Endothelial cell of umbilical vein (primary cell): ENCODE results near the gene PCDHB9. TPM values are rescaled to one million over a fixed set of nuclear protein-coding genes. Genes with fewer than 3 reads are reported as not detected.
"Not testable (repeated sequence)": the region's sequence is repeated elsewhere in the genome, so short reads cannot be mapped to it uniquely, and the experiment has no call there.

Source experiments
- BruUV-seq: library from RNA; stranded (reverse); fragments of 400-500 nt; replicated peaks from 2 replicates; lab custom pipeline; 2021; lab: Mats Ljungman, UMichigan
- CTCF ChIA-PET: fragments of 300-600, 350-600 bp; sonication (Branson Sonifier 250); formaldehyde crosslinking; loops from one replicate; lab custom pipeline; 2021; ENCODE audit warnings: antibody characterized with exemption, inconsistent platforms; lab: Charles Lee
- POLR2A ChIA-PET: fragments of 300-600, 350-600 bp; sonication (Branson Sonifier 250); formaldehyde crosslinking; loops from one replicate; lab custom pipeline; 2021; ENCODE audit warnings: antibody characterized with exemption, inconsistent platforms; lab: Charles Lee
- DNase-seq: peaks from one replicate; pipeline ENCODE4 v3.0.0-alpha.2; 2011; ENCODE audit warnings: low read depth, low spot score
- FAIRE-seq: peaks from 2 replicates; lab custom pipeline; 2011; peaks lifted over from hg19 to GRCh38; lab: Jason Lieb, UNC
- H2AFZ ChIP-seq: 2 replicates; pipeline ENCODE4 v1.6.0; 2012; ENCODE audit warnings: low read depth, low read length, control low read depth, inconsistent platforms
- H3K27ac ChIP-seq: 2 replicates; pipeline ENCODE4 v1.5.1; 2011; ENCODE audit warnings: low read depth, mild to moderate bottlenecking, control low read depth, low read length, moderate library complexity; ENCODE audit not compliant: insufficient read depth
- H3K27me3 ChIP-seq, 2 experiments: 2 replicates each; pipeline versions ENCODE4 v1.6.0 to v1.6.1; 2011; ENCODE audit warnings: low read length in 2 of 2, mixed read lengths in 1 of 2; ENCODE audit not compliant: control insufficient read depth in 2 of 2, insufficient read depth in 2 of 2
- H3K36me3 ChIP-seq, 2 experiments: 2 replicates in 1 of 2; 3 replicates in 1 of 2; pipeline ENCODE4 v1.5.1; 2011; ENCODE audit warnings: low read length in 2 of 2, mild to moderate bottlenecking in 1 of 2, moderate library complexity in 1 of 2; ENCODE audit not compliant: control insufficient read depth in 2 of 2, insufficient read depth in 2 of 2; ENCODE audit errors: extremely low read depth in 1 of 2
- H3K4me1 ChIP-seq: 3 replicates; pipeline ENCODE4 v1.5.1; 2011; ENCODE audit warnings: mild to moderate bottlenecking, low read length; ENCODE audit not compliant: control insufficient read depth, insufficient read depth; ENCODE audit errors: extremely low read depth
- H3K4me2 ChIP-seq: 2 replicates; pipeline ENCODE4 v1.6.1; 2011; ENCODE audit warnings: low read length, control low read depth, mixed read lengths; ENCODE audit not compliant: insufficient read depth
- H3K4me3 ChIP-seq, 3 experiments: fragments of 200-600 bp in 1 of 3; sonication (generic), shearing (Covaris generic) in 1 of 3; replicated peaks in 1 of 3; 2 replicates each; pipeline ENCODE4 v1.5.1; 2011 to 2016; ENCODE audit warnings: control low read depth in 3 of 3, low read length in 3 of 3, mild to moderate bottlenecking in 2 of 3, inconsistent platforms in 1 of 3, low read depth in 1 of 3, moderate library complexity in 1 of 3; ENCODE audit not compliant: insufficient read depth in 1 of 3
- H3K79me2 ChIP-seq: 2 replicates; pipeline ENCODE4 v1.6.0; 2012; ENCODE audit warnings: low read length, inconsistent platforms; ENCODE audit not compliant: control insufficient read depth, insufficient read depth
- H3K9ac ChIP-seq: replicated peaks from 2 replicates; pipeline ENCODE3; 2011; ENCODE audit warnings: low read length, control low read depth; ENCODE audit not compliant: insufficient read depth; ENCODE audit errors: extremely low read depth
- H3K9me1 ChIP-seq: replicated peaks from 3 replicates; pipeline ENCODE4 v1.6.0; 2011; ENCODE audit warnings: mild to moderate bottlenecking, low read length; ENCODE audit not compliant: control insufficient read depth, insufficient read depth; ENCODE audit errors: extremely low read depth
- H3K9me3 ChIP-seq: replicated peaks from 2 replicates; pipeline ENCODE4 v1.5.1; 2012; ENCODE audit warnings: low read length, inconsistent platforms; ENCODE audit not compliant: control insufficient read depth, insufficient read depth
- H4K20me1 ChIP-seq: replicated peaks from 2 replicates; pipeline ENCODE3; 2011; ENCODE audit warnings: mild to moderate bottlenecking, low read length; ENCODE audit not compliant: control insufficient read depth, insufficient read depth; ENCODE audit errors: extremely low read depth
- dilution Hi-C: fragments of 300-500 bp; cut with MboI; formaldehyde crosslinking; loops from one replicate; pipeline ENCODE4 v1.15.0; 2019; ENCODE audit warnings: low sequenced_read_pairs; ENCODE audit not compliant: extremely low pct_ligation_motif_present
- intact Hi-C: fragments of 100-400 bp; cut with micrococcal nuclease; formaldehyde crosslinking; loops from one replicate; pipeline ENCODE4 v1.10.0; 2022
- polyA plus RNA-seq, 4 experiments: library from polyadenylated mRNA; depleted of rRNA in 3 of 4; stranded (reverse) in 3 of 4; unstranded in 1 of 4; fragments of >200 nt; gene quantifications; 2 replicates each; pipeline versions ENCODE4 v1.2.1 to v1.2.3, GENCODE V29; 2011 to 2012; ENCODE audit warnings: missing spikeins in 1 of 4
- total RNA-seq: library from RNA; stranded (reverse); gene quantifications from 2 replicates; pipeline ENCODE4 v1.2.3, GENCODE V29; 2021

The PCDHB9 gene
- total and polyA plus RNA-seq, 2 donors (not counting 3 experiments of a cell fraction or from before 2014, with no cell fraction given): 0.14 to 0.20 TPM

- H3K4me1 ChIP-seq, BruUV-seq, H3K9ac ChIP-seq, H3K27ac ChIP-seq, H3K4me2 ChIP-seq, H2AFZ ChIP-seq, H3K9me3 ChIP-seq, CTCF ChIA-PET, H3K9me1 ChIP-seq, H3K79me2 ChIP-seq, H3K27me3 ChIP-seq, H3K4me3 ChIP-seq, H3K36me3 ChIP-seq, intact Hi-C loops, DNase-seq, FAIRE-seq, H4K20me1 ChIP-seq, dilution Hi-C loops, POLR2A ChIA-PET: not testable (repeated sequence)
These were observed 23.9 kb downstream of the PCDHB9 start for GRCh38 chr5:141210849-141211248.

DNA sequence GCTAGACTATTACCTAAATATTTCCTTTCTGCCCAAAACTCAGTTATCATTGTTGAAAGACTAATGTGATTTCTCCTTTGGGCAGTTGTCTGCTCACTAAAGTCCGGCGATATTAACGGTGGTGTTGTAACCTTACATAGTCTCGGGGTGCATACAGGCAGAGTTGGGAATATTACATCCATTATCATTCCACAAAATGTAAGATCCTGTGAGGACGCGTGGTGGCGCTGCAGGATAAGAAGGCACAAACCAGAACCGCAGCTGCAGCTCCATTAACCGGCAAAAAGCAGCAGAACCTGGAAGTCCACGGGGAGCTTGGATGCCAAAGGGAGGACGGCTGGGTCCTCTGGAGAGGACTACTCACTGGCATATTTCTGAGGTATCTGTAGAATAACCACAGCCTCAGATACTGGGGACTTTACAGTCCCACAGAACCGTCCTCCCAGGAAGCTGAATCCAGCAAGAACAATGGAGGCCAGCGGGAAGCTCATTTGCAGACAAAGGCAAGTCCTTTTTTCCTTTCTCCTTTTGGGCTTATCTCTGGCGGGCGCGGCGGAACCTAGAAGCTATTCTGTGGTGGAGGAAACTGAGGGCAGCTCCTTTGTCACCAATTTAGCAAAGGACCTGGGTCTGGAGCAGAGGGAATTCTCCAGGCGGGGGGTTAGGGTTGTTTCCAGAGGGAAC is 26.8 kb downstream of the PCDHB9 start, which contains the start of gene PCDHB13:
Gene PCDHB13 (plus strand): TSS at position 264 of the 684 bp plus-strand sequence. CDS start 205 bp downstream, at position 469.
- H3K79me2 ChIP-seq, dilution Hi-C loops, H3K36me3 ChIP-seq, H3K9me3 ChIP-seq, H3K4me3 ChIP-seq, H3K4me2 ChIP-seq, H3K4me1 ChIP-seq, intact Hi-C loops, POLR2A ChIA-PET, H3K9ac ChIP-seq, H3K27me3 ChIP-seq, H2AFZ ChIP-seq, H3K9me1 ChIP-seq, H4K20me1 ChIP-seq, H3K27ac ChIP-seq: not testable (repeated sequence)
- BruUV-seq: TSS peak; percentile 24
- DNase-seq (peak; percentile 44), FAIRE-seq (peak; percentile 69)
- CTCF ChIA-PET: interaction anchor here (0.9 to 1.3 kb wide), 3 partner anchors 204 to 350 kb away, joined by 3 to 6 read pairs (median 3); partner anchors contain the start of gene PCDHGB7

- H3K9ac ChIP-seq, POLR2A ChIA-PET, H3K79me2 ChIP-seq, dilution Hi-C loops, BruUV-seq, H4K20me1 ChIP-seq, H3K4me3 ChIP-seq, H3K4me1 ChIP-seq, H3K27me3 ChIP-seq, DNase-seq, H2AFZ ChIP-seq, H3K9me3 ChIP-seq, intact Hi-C loops, FAIRE-seq, H3K27ac ChIP-seq, H3K9me1 ChIP-seq, H3K36me3 ChIP-seq, H3K4me2 ChIP-seq: not testable (repeated sequence)
- CTCF ChIA-PET: interaction anchor here (0.6 kb wide), 1 partner anchor 36 kb away, joined by 3 read pairs; no protein-coding TSS in a partner anchor
These were observed 27.6 kb downstream of the PCDHB9 start for GRCh38 chr5:141214583-141214982.

DNA sequence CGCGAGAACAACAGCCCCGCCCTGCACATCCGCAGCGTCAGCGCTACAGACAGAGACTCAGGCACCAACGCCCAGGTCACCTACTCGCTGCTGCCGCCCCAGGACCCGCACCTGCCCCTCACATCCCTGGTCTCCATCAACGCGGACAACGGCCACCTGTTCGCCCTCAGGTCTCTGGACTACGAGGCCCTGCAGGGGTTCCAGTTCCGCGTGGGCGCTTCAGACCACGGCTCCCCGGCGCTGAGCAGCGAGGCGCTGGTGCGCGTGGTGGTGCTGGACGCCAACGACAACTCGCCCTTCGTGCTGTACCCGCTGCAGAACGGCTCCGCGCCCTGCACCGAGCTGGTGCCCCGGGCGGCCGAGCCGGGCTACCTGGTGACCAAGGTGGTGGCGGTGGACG is 28.5 kb downstream of the PCDHB9 start:
- dilution Hi-C loops, DNase-seq: not testable (repeated sequence)

More for the DNA sequence above, 28.5 kb downstream of the PCDHB9 start:
- H3K9me1 ChIP-seq, H3K4me1 ChIP-seq, H3K27ac ChIP-seq, FAIRE-seq, H2AFZ ChIP-seq, H3K9me3 ChIP-seq, H3K4me2 ChIP-seq, BruUV-seq, H3K79me2 ChIP-seq, H3K9ac ChIP-seq, H3K36me3 ChIP-seq, intact Hi-C loops, H3K4me3 ChIP-seq, POLR2A ChIA-PET, H3K27me3 ChIP-seq, H4K20me1 ChIP-seq, CTCF ChIA-PET: not testable (repeated sequence)
